8988T (cell line): ENCODE measurements around the gene MYO15B.
"Not testable (repeated sequence)": the region's sequence is repeated elsewhere in the genome, so short reads cannot be mapped to it uniquely, and the experiment has no call there.

ENCODE experiments used
- DNase-seq: peaks from one replicate; pipeline ENCODE4 v3.0.0; 2011

Gene MYO15B

GRCh38 chr17:75626496-75627038, 39.0 kb downstream of the MYO15B start:
- DNase-seq: no peak

- no peak for DNase-seq
Observed at GRCh38 chr17:75627094-75627493, 39.5 kb downstream of the MYO15B start.

GRCh38 chr17:75628425-75628824, 40.8 kb downstream of the MYO15B start:
- DNase-seq: no peak

GRCh38 chr17:75629157-75629556, 41.6 kb downstream of the MYO15B start:
- no peak for DNase-seq

- no peak for DNase-seq
Observed at GRCh38 chr17:75630071-75630917, 42.7 kb downstream of the MYO15B start.

- DNase-seq: no peak
Observed at GRCh38 chr17:75631353-75631752, 43.8 kb downstream of the MYO15B start.

- no peak for DNase-seq
Observed at GRCh38 chr17:75632428-75632827, 44.8 kb downstream of the MYO15B start.

- DNase-seq: peak; percentile 90
Observed at GRCh38 chr17:75632863-75633485, 45.4 kb downstream of the MYO15B start, which contains the start of gene SMIM5. TSS of gene SMIM5 (plus strand) at chr17:75633434. CDS start at chr17:75640202, 6,768 bp downstream.

GRCh38 chr17:75633486-75634375, 46.1 kb downstream of the MYO15B start:
- peak; percentile 90 for DNase-seq

- no peak for DNase-seq
Observed at GRCh38 chr17:75634376-75634740, 46.8 kb downstream of the MYO15B start.

- DNase-seq: no peak
Observed at GRCh38 chr17:75634754-75635609, 47.4 kb downstream of the MYO15B start.

- DNase-seq: peak; percentile 11
Observed at GRCh38 chr17:75635610-75636202, 48.1 kb downstream of the MYO15B start.

- peak; percentile 11 for DNase-seq
Observed at GRCh38 chr17:75636381-75637142, 49.0 kb downstream of the MYO15B start.

GRCh38 chr17:75637143-75637538, 49.5 kb downstream of the MYO15B start:
- no peak for DNase-seq

GRCh38 chr17:75637551-75637950, 50.0 kb downstream of the MYO15B start:
- peak; percentile 13 for DNase-seq

GRCh38 chr17:75638039-75638438, 50.4 kb downstream of the MYO15B start:
- DNase-seq: not testable (repeated sequence)

GRCh38 chr17:75638893-75639292, 51.3 kb downstream of the MYO15B start:
- no peak for DNase-seq

- DNase-seq: no peak
Observed at GRCh38 chr17:75639327-75639726, 51.7 kb downstream of the MYO15B start.

GRCh38 chr17:75639771-75640555, 52.4 kb downstream of the MYO15B start:
- DNase-seq: no peak

- no peak for DNase-seq
Observed at GRCh38 chr17:75640556-75641119, 53.0 kb downstream of the MYO15B start.
